Duodenal mucosa (tissue), 2 donors: ENCODE results near the gene INSYN2A.

Experiments
- H3K27ac ChIP-seq: one replicate; pipeline ENCODE4 v1.7.0; 2013; ENCODE audit warnings: low read depth, low read length
- H3K27me3 ChIP-seq, 2 donors: one replicate each; pipeline ENCODE4 v1.7.0; 2013; ENCODE audit warnings: low read length in 2 of 2, control low read depth in 1 of 2; ENCODE audit not compliant: insufficient read depth in 2 of 2, control insufficient read depth in 1 of 2
- H3K36me3 ChIP-seq, 2 donors: one replicate each; pipeline ENCODE4 v1.7.0; 2013; ENCODE audit warnings: low read length in 2 of 2, control low read depth in 1 of 2; ENCODE audit not compliant: insufficient read depth in 2 of 2, control insufficient read depth in 1 of 2
- H3K4me1 ChIP-seq, 2 donors: one replicate each; pipeline ENCODE4 v1.7.0; 2013; ENCODE audit warnings: low read length in 2 of 2, control low read depth in 1 of 2; ENCODE audit not compliant: insufficient read depth in 2 of 2, control insufficient read depth in 1 of 2
- H3K4me3 ChIP-seq, 2 donors: one replicate each; pipeline ENCODE4 v1.7.0; 2013; ENCODE audit warnings: low read length in 2 of 2, low read depth in 1 of 2
- H3K9ac ChIP-seq, 2 donors: one replicate each; pipeline ENCODE4 v1.7.0; 2013; ENCODE audit warnings: low read length in 2 of 2, low read depth in 1 of 2
- H3K9me3 ChIP-seq, 2 donors: one replicate each; pipeline ENCODE4 v1.7.0; 2013; ENCODE audit warnings: low read length in 2 of 2, control low read depth in 1 of 2; ENCODE audit not compliant: control insufficient read depth in 1 of 2

Gene INSYN2A

DNA sequence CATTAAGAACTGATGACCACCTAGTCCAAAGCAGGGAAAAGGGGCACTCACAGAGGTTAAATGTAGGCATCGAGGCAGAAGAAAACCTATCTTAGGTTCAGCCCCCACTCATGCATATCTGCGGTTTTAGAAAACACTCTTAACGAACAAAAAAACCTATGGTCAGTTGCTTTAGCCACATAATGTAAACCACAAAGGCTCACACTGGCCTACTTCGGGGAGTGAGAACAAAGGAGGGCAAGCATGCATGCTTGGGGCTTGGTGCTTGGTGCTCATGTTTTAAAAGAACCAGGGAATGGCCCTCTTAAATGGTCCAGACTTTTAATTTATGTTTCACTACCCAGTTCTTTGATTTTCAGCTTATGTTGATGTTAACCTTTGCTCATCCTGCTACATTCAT is 14.2 kb downstream of the INSYN2A start:
- no peaks in the 10 kb centered on the region for H3K27me3 ChIP-seq
- no peak overlapping the region for H3K4me3 ChIP-seq
- peaks cover 0 to 4% of the 10 kb centered on the region in 2 donors for H3K36me3 ChIP-seq
- H3K4me1 ChIP-seq, result no peaks in the 10 kb centered on the region
- H3K9ac ChIP-seq, result no peak overlapping the region
- H3K27ac ChIP-seq, result no peak overlapping the region
- H3K9me3 ChIP-seq, result no peaks in the 10 kb centered on the region

DNA sequence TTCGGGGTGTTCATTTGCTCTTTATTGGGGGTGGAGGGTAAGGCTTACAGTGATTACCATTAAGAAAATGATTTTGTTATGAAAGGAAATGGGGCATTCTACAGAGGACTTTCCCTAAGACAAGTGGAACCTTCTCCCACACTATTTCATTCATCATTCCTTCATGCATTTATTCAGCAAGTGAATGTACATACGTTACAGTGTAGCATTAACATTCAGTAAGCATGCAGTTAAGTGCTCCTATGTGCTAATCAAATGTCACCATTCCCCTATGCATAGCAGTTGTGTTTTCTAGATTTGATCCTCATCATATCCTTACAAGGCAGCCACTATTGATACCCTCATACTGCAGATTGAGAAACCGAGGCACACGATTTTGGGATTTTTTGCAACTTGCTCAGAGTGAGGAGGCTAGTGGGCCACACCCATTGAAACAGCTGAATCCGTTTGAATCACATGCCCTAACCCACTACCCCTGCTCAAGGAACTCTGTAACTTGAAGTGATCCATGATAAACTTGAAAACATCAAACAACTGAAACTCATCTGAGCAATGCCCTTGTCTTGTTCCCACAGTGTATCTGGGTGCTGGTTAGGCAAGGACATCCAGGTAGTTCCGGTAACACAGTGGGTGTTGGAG is 16.7 kb downstream of the INSYN2A start:
- Histone ChIP-seq H3K9me3 (no peaks in the 10 kb centered on the region), H3K4me1 (no peaks in the 10 kb centered on the region), H3K27me3 (no peaks in the 10 kb centered on the region), H3K27ac (no peak overlapping the region), H3K9ac (no peak overlapping the region), H3K36me3 (peaks cover 0 to 4% of the 10 kb centered on the region in 2 donors), H3K4me3 (no peak overlapping the region)

DNA sequence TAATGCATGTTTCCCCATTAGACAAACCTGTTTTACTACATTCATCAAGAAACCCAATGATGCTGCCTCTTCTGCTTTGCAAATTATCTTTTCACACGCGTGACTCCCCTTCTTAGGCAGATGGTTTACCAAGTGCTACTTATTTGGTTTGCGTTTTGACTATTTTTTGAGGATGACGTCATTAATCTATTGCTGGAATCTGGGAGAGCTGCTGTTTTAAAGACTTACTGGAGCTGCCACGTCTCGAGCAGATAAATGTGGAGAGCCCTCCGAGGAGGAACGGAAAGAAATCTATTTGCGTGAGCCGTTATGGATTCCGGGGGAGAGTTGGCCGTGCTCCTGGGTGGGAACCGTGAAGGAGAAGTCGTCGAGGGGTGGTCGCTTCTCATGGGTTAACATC is 19.7 kb downstream of the INSYN2A start:
- Histone ChIP-seq H3K27me3 (no peaks in the 10 kb centered on the region), H3K4me1 (no peaks in the 10 kb centered on the region), H3K9me3 (no peaks in the 10 kb centered on the region), H3K4me3 (no peak overlapping the region), H3K27ac (no peak overlapping the region), H3K36me3 (peaks cover 0 to 4% of the 10 kb centered on the region in 2 donors), H3K9ac (no peak overlapping the region)

DNA sequence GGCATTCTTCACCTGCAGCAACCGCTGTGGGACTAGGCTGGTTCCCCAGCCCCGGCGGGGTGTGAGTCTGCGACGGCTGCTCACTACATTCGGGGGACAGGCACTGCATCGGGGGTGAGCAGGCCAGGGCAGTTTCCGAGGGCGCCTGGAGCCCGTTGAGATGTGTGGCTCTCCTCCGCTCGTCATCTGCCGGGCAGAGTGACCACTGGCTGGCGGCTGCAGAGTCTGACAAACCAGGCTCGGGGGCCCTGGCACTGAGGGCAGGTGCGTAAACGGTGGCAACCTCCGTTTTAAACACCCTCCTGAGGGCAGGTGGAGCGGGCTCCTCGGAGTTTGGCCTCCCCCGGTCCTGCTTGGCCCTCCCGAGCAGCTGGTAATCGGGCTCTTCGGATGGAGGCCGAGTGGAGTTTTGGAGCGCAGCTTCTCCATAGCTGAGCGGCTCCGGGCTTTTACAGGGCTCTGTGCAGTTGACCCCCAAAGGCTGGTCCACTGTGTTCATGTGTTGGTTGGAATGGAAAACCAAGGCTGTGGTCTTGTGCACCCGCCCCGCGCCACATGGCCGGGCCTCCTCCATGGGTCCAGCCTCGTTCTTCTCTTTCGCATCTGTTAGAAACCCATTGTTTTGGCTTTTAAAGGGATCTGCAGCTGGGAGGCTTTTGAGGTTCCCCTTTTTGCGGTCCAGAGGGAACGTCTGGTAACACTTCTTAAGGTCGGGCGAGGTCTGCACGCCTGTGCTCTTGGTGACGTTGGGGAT is 20.9 kb downstream of the INSYN2A start:
- peaks cover 0 to 4% of the 10 kb centered on the region in 2 donors for H3K36me3 ChIP-seq
- H3K9me3 ChIP-seq, result no peaks in the 10 kb centered on the region
- H3K9ac ChIP-seq, result no peak overlapping the region
- H3K27me3 ChIP-seq, result no peaks in the 10 kb centered on the region
- no peak overlapping the region for H3K4me3 ChIP-seq
- no peaks in the 10 kb centered on the region for H3K4me1 ChIP-seq
- no peak overlapping the region for H3K27ac ChIP-seq

DNA sequence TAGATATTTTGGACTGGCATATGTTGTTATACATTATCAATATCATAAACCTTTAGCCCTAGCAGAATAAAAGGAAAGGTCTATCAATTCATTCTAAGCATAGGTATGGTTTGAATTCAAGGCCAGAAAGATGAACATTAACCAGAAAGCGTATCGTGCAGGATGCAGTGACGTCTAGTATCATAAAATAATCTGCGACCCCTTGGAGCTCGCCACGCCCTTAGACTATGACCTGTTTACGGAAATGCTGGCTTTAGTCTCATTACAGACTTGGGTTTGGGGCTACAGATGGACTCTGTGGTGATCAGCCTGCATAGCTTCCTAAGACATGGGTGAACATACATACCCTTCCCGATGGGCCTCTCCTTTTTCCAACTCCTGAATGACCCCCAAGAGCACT is 21.5 kb downstream of the INSYN2A start:
- no peak overlapping the region for H3K4me3 ChIP-seq
- H3K27ac ChIP-seq, result no peak overlapping the region
- no peaks in the 10 kb centered on the region for H3K4me1 ChIP-seq
- no peaks in the 10 kb centered on the region for H3K9me3 ChIP-seq
- H3K9ac ChIP-seq, result no peak overlapping the region
- peaks cover 0 to 4% of the 10 kb centered on the region in 2 donors for H3K36me3 ChIP-seq
- H3K27me3 ChIP-seq, result no peaks in the 10 kb centered on the region

DNA sequence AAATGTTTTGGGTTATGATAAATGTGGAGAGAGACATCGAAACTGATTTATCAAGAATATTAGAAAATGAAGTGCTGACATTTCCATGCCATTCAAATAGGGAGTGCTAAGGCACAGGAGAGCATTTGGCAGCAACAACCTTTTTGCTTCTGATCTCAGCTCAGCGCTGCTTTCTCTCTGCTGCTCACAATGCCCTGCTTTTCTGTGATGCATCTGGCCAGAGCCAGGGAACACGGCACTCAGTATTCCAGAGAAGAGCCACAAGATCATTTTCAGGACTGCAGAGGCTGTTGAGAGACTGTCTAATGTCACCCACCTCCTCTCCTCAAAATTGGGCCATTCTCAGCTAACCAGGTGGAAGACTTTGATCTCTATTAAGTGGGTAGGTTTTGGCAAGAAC is 28.1 kb downstream of the INSYN2A start:
- no peak overlapping the region for H3K27ac ChIP-seq
- peaks cover 0 to 3% of the 10 kb centered on the region in 2 donors for H3K4me1 ChIP-seq
- no peaks in the 10 kb centered on the region for H3K27me3 ChIP-seq
- no peak overlapping the region for H3K9ac ChIP-seq
- H3K9me3 ChIP-seq, result no peaks in the 10 kb centered on the region
- H3K36me3 ChIP-seq, result no peaks in the 10 kb centered on the region
- H3K4me3 ChIP-seq, result no peak overlapping the region

DNA sequence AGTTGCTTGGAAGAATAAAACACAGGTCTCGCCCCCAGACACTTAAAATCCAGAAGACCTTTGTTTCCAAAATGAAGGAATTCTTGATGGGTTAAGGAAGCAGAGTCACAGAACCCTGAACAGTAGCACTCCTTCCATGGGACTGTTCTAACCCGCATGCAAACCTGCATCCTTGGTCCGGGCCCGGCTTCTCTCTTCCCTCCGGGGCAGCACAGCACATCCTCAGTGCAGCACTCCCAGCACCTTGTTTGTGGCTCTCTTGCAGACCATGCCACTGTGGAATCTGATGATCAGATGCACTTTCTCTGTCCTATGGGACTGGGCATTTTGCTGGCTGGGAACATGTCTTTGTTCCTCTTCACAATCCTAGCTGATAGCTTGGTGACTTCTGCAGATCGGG is 33.5 kb downstream of the INSYN2A start:
- Histone ChIP-seq H3K9ac (no peak overlapping the region), H3K27ac (no peak overlapping the region), H3K4me3 (no peak overlapping the region), H3K27me3 (no peaks in the 10 kb centered on the region), H3K9me3 (no peaks in the 10 kb centered on the region), H3K4me1 (peaks cover 0 to 10% of the 10 kb centered on the region in 2 donors), H3K36me3 (no peaks in the 10 kb centered on the region)

DNA sequence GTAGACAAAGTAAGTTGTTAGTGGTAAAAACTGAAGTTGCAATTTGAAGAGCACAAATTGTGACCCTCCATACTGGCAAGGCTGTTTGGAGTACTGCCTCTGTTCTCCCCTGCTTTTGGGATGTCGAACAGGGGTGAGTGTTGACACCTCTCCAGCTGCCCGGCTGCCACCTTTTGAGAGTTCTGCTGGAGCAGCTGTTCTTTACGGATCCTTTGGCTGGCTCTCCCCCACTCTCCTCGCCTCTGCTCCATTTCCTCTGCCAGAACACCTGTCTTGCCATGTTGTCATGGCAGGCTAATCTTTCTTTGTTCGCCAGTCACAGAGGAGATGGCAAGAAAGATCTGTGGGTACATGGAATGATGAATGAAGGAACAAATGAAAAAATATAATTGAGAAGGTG is 34.9 kb downstream of the INSYN2A start:
- Histone ChIP-seq H3K9ac (no peak overlapping the region), H3K4me3 (no peak overlapping the region), H3K27me3 (no peaks in the 10 kb centered on the region), H3K36me3 (no peaks in the 10 kb centered on the region), H3K27ac (no peak overlapping the region), H3K9me3 (no peaks in the 10 kb centered on the region), H3K4me1 (peaks cover 0 to 10% of the 10 kb centered on the region in 2 donors)

DNA sequence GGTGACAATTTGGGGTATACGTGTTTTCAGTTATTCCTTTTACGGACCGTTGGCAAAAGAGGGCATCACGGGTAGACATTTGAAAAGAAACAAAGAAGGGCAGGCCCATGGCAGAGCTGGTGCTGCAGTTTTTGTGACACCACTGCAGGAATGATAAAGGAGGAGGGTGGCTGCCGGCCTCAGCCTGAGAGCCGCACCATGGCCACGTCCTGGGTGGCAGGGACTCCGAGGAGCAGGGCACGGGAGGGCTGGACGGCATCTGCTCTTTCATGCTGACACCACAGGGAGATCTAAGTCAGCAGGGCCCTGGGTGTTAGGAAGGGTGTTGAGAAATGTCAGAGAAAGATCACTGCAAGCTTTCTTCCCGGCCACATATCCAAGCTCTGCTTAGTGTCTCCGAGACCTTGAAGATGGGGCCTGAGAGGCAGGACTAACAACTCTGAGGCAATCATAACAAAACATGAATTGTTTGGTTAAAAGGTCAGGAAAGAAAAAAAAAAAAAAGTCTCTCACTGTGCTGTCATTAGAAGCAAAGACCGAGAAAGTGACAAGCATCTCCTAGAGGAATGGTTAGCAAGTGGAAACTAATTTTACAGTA is 36.6 kb downstream of the INSYN2A start:
- Histone ChIP-seq H3K27me3 (no peaks in the 10 kb centered on the region), H3K9ac (no peak overlapping the region), H3K9me3 (no peaks in the 10 kb centered on the region), H3K27ac (no peak overlapping the region), H3K36me3 (no peaks in the 10 kb centered on the region), H3K4me3 (no peak overlapping the region), H3K4me1 (peaks cover 0 to 10% of the 10 kb centered on the region in 2 donors)

DNA sequence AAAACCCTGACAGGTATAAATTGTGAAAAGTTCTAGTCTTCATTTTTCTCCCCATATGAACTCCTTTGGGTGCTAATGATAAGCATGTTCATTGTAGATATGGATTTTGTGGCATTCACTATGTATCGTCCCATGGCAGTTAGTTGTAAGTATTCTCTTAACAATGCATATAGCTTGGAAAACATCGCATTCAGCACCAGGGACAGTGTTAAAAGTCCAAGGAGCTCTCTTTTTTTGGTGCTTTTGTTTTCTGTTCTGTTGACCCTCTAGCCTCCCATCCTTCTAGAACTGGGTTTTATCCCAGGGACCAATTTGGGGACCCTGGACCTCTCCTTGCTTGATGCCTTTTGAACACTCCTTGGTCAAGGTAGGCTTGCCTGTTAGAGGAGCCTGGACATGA is 37.7 kb downstream of the INSYN2A start:
- H3K36me3 ChIP-seq, result no peaks in the 10 kb centered on the region
- peaks cover 0 to 12% of the 10 kb centered on the region in 2 donors for H3K4me1 ChIP-seq
- no peak overlapping the region for H3K27ac ChIP-seq
- no peak overlapping the region for H3K9ac ChIP-seq
- H3K4me3 ChIP-seq, result no peak overlapping the region
- no peaks in the 10 kb centered on the region for H3K9me3 ChIP-seq
- H3K27me3 ChIP-seq, result no peaks in the 10 kb centered on the region
